Colonic mucosa (tissue), 4 donors: ENCODE data around the gene PLEKHA6. TPM values are rescaled to one million over a fixed set of nuclear protein-coding genes. Genes with fewer than 3 reads are reported as not detected.
A peak's percentile ranks its signal among the peaks of the same experiment; 100 is the strongest.

Source experiments
- DNase-seq: peaks from one replicate; pipeline ENCODE4 v3.0.0-alpha.2; 2020
- H3K27ac ChIP-seq: fragments of 200-600 bp; one replicate; pipeline ENCODE4 v1.8.0; 2021
- H3K27me3 ChIP-seq: fragments of 200-600 bp; one replicate; pipeline ENCODE4 v1.8.0; 2021
- H3K36me3 ChIP-seq: fragments of 200-600 bp; one replicate; pipeline ENCODE4 v1.8.0; 2021
- H3K4me1 ChIP-seq: fragments of 200-600 bp; one replicate; pipeline ENCODE4 v1.8.0; 2021; ENCODE audit warnings: mild to moderate bottlenecking
- H3K4me3 ChIP-seq: fragments of 200-600 bp; one replicate; pipeline ENCODE4 v1.8.0; 2021
- H3K9ac ChIP-seq, 2 donors: one replicate each; pipeline ENCODE4 v1.7.0; 2013; ENCODE audit warnings: control low read depth in 2 of 2, low read depth in 2 of 2, low read length in 2 of 2
- H3K9me3 ChIP-seq: fragments of 200-600 bp; one replicate; pipeline ENCODE4 v1.8.0; 2021
- intact Hi-C: fragments of 100-400 bp; cut with DNase I; formaldehyde crosslinking; loops from one replicate; pipeline ENCODE4 v1.14.1; 2022
- total RNA-seq, 2 donors: library from RNA; stranded (reverse); fragmentation: NEBNext Ultra II Directional in 1 of 2; extraction: Animal tissue kit (Norgen Biotek cat#: 25700) in 1 of 2; gene quantifications; one replicate each; pipeline ENCODE4 v1.2.1, GENCODE V29; 2021
- TF ChIP-seq, protein P1 (sequence below): fragments of 200-600 bp; IDR thresholded peaks from one replicate; pipeline ENCODE4 v1.8.0; 2022; ENCODE audit warnings: antibody characterized with exemption, mild to moderate bottlenecking
- donor health status: healthy.
- donor health status: DM: no; HTN: no; CAD: no.
- donor health status: DM: no; HTN: no; CAD: no.

PLEKHA6 gene
- total RNA-seq, 2 donors from 2014 or later: 84.5 to 165 TPM

DNA sequence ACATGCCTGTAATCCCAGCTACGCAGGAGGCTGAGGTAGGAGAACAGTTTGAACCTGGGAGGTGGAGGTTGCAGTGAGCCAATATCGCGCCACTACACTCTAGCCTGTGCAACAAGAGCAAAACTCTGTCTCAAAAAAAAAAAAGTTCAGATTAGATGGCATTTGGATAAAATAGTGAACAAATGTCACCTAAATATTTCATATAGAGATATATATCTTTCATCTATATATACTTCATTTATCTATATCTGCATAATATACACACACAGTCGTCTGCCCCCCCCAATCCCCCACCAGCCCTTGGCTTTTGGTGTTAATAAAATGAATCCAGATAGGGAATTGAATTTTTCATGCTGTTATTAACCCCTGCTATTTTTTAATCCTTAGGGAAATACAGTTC, 46.9 kb upstream of the PLEKHA6 start:
- no peak overlapping the region for H3K9ac ChIP-seq
- H3K36me3 ChIP-seq: peaks cover 5% of the 10 kb centered on the region
- peaks cover 6% of the 10 kb centered on the region for H3K4me1 ChIP-seq
- TF ChIP-seq, protein P1, sequence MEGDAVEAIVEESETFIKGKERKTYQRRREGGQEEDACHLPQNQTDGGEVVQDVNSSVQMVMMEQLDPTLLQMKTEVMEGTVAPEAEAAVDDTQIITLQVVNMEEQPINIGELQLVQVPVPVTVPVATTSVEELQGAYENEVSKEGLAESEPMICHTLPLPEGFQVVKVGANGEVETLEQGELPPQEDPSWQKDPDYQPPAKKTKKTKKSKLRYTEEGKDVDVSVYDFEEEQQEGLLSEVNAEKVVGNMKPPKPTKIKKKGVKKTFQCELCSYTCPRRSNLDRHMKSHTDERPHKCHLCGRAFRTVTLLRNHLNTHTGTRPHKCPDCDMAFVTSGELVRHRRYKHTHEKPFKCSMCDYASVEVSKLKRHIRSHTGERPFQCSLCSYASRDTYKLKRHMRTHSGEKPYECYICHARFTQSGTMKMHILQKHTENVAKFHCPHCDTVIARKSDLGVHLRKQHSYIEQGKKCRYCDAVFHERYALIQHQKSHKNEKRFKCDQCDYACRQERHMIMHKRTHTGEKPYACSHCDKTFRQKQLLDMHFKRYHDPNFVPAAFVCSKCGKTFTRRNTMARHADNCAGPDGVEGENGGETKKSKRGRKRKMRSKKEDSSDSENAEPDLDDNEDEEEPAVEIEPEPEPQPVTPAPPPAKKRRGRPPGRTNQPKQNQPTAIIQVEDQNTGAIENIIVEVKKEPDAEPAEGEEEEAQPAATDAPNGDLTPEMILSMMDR: no peak
- no peak overlapping the region for H3K27ac ChIP-seq
- intact Hi-C loops: no loop called here
- peak overlapping the region; percentile 58 for H3K4me3 ChIP-seq
- no peaks in the 10 kb centered on the region for H3K9me3 ChIP-seq
- H3K27me3 ChIP-seq: no peaks in the 10 kb centered on the region
- DNase-seq: no peak

DNA sequence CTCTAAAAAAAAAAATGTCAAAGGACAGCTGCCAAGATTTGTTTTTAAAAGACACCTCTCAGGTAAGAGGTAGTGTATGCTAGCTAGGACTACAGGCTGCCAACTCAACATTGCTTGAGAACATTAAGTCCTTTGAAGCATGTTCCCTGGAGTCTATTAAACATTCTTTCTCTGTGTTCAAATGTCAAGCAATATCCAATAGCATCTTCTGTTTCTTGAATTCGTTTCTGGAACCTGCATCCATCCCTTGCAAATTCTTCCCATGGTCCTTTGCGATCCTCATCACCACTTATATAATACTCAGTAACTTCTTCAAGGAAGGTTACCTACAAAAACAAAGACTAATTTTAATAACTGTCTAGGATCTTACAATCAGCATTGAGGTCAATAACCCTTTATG, 46.3 kb upstream of the PLEKHA6 start:
- intact Hi-C loops: no loop called here
- Histone ChIP-seq H3K27ac (no peak overlapping the region), H3K36me3 (peaks cover 5% of the 10 kb centered on the region), H3K4me1 (peaks cover 6% of the 10 kb centered on the region), H3K9me3 (no peaks in the 10 kb centered on the region), H3K9ac (no peak overlapping the region), H3K4me3 (no peak overlapping the region), H3K27me3 (no peaks in the 10 kb centered on the region)
- DNase-seq: peak; percentile 4
- TF ChIP-seq, protein P1: no peak

GRCh38 chr1:204404629-204405028, 44.9 kb upstream of the PLEKHA6 start:
- Histone ChIP-seq H3K4me3 (no peak overlapping the region), H3K27ac (no peak overlapping the region), H3K36me3 (peaks cover 5% of the 10 kb centered on the region), H3K27me3 (no peaks in the 10 kb centered on the region), H3K9ac (no peak overlapping the region), H3K4me1 (peaks cover 6% of the 10 kb centered on the region), H3K9me3 (no peaks in the 10 kb centered on the region)
- DNase-seq: no peak
- intact Hi-C loops: no loop called here
- TF ChIP-seq, protein P1: no peak

DNA sequence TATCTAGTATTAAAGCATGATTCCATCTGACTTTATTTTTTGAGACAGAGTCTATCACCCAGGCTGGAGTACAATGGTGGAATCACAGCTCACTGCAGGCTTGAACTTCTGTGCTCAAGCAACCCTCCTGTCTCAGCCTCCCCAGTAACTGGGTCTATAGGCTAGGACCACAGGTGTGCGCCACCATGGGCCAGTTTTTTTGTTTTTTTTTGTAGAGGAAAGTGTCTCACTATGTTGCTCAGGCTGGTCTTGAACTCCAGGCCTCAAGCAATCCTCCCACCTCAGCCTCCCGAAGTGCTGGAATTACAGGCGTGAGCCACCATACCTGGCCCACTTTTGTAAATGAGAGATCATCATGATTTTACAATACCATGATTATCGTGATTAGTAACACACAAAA, 42.7 kb upstream of the PLEKHA6 start:
- no peaks in the 10 kb centered on the region for H3K9me3 ChIP-seq
- peaks cover 5% of the 10 kb centered on the region for H3K36me3 ChIP-seq
- peaks cover 6% of the 10 kb centered on the region for H3K4me1 ChIP-seq
- DNase-seq: peak; percentile 7
- H3K27ac ChIP-seq: no peak overlapping the region
- no peaks in the 10 kb centered on the region for H3K27me3 ChIP-seq
- TF ChIP-seq, protein P1: no peak
- no peak overlapping the region for H3K4me3 ChIP-seq
- intact Hi-C loops: no loop called here
- H3K9ac ChIP-seq: no peak overlapping the region

DNA sequence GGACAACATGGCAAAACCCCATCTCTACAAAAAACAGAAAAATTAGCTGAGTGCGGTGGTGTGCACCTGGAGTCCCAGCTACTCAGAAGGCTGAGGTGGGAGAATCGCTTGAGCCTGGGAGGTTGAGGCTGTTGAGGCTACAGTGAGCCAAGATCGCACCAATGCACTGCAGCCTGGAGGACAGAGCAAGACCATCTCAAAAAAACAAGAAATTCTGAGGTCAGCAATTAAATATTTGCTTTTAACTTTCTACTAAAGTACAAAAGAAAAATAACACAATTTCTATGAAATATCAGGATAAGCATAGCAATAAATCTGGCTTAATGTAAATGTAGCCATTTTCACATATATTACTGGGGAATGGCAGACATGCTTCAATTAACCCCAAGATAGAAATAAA, 42.0 kb upstream of the PLEKHA6 start:
- no peak overlapping the region for H3K27ac ChIP-seq
- H3K36me3 ChIP-seq: peaks cover 5% of the 10 kb centered on the region
- peaks cover 6% of the 10 kb centered on the region for H3K4me1 ChIP-seq

More for the DNA sequence above, 42.0 kb upstream of the PLEKHA6 start:
- TF ChIP-seq, protein P1: no peak
- intact Hi-C loops: no loop called here
- DNase-seq: no peak
- no peaks in the 10 kb centered on the region for H3K27me3 ChIP-seq
- H3K4me3 ChIP-seq: no peak overlapping the region
- H3K9me3 ChIP-seq: no peaks in the 10 kb centered on the region
- no peak overlapping the region for H3K9ac ChIP-seq
